Measurements from ENCODE around the gene TBC1D22A.
"Not testable (repeated sequence)": the region's sequence is repeated elsewhere in the genome, so short reads cannot be mapped to it uniquely, and the experiment has no call there.

The TBC1D22A gene

DNA sequence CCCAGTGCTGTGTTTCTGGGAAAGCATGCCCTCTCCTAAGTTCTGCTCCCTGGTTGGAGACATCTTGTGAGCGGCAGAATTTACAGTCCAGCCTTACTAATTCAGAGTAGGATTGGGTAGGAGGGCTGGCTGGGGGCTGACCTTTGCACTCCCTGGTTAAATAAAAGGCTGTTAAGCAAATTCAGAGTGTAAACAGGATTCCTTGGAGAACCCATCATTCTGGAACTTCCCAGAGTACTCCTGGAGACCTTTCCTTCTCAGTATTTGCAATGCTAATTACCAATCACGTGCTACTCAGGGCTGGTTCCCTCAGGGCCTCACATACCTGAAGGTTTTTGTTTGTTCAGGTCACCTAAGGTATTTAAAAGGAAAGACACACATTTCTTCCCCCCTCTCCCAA is 340.2 kb downstream of the TBC1D22A start:
- no peak for DNase-seq (ENCODE audit: low spot score)

- DNase-seq (ENCODE audit: low spot score): no peak
These were observed 342.6 kb downstream of the TBC1D22A start for GRCh38 chr22:47105085-47105484.

GRCh38 chr22:47106806-47107205 is 344.4 kb downstream of the TBC1D22A start:
- no peak for DNase-seq (ENCODE audit: low spot score)

DNA sequence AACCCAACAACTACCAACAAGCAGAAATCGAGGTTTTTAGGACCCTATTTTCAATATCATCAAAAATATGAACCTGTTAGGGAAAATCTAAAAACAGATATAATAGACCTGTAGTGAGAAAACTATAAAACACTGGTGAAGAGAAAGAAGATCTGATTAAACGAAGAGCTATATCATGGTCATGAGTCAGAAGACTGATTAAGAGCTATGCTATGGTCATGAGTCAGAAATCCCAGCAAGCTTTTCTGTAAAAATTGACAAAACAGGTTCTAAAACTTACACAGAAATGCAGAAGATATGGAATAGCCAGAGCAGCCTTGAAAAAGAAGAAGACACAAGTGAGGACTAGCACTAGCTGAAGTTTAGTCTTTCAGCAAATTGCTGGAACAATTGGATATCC is 345.0 kb downstream of the TBC1D22A start:
- DNase-seq (ENCODE audit: low spot score): peak; percentile 77

DNA sequence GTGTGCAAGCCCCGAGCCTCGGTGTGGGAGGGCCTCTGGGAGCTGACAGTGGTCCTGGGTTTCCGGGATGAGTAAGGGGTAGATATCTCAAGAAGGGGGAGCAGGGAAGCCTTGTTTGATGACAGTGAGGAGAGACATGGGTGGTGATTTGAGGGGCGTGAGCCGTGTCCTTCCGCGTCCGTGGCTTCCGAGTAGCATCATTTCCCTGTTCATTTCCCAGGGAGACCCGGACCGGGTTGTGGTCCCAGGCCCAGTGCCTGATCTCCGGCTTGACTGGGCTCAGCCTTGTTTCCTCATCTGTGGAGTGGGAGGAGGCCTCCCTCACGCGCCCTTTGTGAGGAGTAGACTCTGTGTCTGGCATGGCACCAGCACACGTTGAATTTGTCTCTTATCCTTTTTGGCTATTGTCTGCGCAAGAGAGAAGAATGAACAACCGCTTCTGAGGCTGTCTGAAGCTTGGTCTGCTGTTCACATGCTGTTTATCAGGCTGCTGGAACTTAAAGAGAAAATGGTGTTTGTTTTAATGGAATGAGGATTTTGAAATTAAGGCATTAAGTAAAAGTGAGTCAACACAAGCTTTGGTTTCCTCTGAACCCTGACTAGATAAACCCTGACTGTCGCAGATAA is 348.5 kb downstream of the TBC1D22A start:
- DNase-seq (ENCODE audit: low spot score): no peak

DNA sequence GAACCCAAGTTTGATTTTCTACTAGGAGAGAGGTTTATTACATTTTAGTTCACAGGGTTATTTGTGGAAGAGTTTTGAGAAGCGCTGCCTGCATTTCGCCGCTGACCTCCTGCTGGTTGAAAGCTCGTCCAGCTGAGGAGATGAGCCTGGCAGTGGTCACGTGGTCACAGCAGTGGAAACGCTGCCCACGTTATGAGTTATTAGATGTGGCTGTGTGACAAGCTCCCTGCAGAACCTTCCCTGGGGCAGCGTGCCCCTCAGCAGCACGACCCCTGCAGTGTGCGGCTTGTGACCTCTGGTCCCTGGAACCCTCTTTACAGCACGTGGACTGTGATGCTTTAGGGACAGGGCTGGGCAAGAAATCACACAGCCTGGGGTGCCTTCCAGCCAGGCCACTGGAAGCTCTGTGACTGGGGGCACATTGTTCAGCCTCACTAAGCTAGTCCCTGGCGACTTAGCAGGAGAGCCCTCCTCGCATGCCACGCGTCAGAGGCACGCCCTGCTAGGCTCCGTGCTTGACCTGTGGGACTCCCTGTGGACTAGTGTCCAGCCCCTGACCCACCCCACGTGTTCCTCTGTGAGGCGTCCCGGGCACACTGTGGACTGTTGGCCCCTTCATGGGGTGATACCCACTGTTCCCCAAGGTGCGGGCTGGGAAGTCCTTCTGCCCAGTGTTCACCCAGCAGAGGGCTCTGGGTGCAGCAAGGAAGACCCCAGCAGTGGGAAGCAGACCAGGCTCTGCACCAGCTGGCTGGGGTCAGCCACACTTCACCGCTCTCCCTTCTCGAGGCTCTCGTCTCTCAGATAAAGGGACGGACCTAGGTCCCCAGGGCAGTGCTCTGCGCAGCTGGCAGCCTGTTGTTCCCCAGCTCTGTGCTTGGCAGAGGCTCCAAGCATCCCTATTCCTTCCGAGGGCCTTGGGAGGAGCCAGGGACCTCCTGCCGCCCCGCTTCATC is 349.5 kb downstream of the TBC1D22A start:
- no peak for DNase-seq (ENCODE audit: low spot score)

- DNase-seq (ENCODE audit: low spot score): no peak
These were observed 350.1 kb downstream of the TBC1D22A start for GRCh38 chr22:47112582-47112965.

DNA sequence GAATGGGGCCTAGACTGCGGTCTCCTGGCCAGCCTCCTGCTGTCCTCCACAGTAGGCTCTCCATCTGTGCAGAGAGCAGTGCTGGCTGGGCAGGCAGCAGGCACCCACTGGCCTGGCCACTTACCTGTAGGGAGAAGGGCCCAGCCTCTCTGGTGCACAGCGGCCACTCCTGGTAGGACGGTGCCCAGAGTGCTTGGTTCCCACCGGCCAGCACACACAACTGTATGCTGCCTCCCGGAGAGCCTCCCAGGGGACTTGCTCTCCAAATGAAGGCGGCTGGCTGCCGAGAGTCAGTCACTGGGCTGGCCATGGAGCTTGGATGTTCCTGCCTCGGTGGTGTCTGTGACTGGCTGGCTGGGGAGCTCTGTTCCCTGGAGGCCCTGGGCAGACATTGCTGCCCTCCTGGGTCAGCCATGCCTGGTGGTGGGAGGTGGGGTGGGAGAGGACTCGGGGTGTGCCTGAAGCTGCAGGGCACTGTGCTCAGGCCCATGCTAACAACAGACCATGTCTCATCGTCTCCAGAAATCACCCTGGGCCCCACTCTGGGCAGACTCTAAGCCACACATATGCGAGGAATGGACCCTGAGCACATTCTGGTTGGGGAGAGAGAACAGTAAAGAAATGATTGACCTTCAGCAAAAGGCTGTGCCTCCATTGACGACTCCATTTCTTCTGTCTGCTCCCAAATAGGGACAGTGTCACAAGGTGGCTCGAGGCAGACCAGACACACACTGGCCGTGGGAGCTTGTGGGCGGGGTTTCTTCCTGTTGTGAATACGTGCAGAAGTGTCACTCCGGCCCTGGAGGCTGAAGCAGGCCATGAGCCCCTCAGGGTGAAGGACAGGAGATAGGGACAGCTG is 350.8 kb downstream of the TBC1D22A start:
- no peak for DNase-seq (ENCODE audit: low spot score)

DNA sequence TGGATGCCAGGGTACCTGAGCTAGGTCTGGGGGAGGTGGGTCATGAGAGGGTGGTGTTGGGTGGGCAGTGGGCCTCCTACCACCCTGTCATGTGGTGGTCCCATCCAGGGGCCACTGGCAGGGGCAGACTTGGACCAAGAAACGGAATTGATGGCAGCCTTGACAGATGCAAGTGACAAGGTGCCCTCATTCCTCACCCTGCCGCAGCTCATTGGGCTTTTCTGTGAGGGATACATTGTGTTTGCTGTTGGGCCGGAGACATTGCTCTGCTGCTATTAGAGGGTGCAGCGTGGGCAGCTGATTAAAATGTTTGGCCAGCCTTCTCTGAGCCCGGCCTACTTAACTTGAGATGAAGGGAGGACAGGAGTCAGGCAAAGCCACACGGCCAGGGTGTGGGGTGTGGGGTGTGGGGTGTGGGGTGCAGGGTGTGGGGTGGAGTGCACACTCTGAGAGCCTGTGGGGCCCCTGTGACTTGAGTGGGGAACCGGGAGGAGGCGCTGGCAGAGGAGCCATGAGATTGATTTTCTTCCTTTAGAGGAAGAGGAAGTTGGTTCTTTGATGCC is 351.5 kb downstream of the TBC1D22A start:
- DNase-seq (ENCODE audit: low spot score): no peak

DNA sequence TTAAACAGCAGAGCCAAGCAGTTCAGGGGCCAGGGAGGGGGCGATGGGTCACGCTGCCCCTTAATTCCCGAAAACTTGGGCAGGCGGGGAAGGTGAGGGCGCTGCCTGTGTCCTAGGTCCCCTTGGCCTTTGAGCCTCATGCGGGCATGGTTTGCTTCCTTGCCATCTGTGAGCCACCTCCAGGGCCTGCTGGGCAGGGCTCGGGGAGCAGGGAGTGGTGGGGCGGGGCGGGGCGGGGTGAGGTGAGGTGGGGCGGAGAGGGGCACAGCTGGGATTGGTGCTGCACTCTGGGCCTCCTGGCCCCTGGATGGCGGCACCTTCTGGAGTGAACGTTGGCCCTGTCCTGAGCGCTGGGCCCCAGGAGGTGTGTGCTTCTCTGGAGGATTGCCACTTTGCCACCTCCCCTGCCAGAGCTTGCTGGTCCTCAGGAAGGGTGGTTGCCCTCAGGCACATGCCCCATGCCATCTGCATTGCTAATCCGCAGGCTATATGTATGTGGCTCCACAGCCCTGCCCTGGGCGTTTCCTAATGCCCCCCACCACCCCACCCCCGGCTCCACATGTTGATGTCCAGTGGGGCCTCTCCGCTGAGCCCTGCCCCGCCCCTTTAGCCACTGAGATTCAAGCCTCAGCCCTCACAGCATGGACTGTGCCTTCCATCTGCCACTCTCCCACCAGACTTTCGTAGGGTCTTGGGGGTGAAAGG is 352.5 kb downstream of the TBC1D22A start:
- DNase-seq (ENCODE audit: low spot score): no peak

DNA sequence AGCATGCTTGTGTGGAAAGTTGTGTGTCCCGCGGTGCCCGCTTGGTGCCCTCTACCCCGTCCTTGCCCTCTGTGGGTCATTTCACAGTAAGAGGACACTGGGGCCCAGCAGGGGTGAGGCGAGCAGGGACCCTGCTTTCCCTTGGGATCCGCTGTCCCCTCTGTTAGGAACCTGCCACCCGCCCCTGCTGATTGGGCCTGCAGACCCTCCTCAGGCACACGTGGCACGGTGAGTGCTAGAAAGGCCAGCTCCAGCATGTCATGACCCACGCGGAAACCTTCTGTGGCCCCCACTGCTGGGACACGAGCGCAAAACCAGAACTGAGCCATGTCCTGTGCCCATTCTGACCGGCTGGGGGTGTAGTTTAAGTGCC is 353.1 kb downstream of the TBC1D22A start:
- no peak for DNase-seq (ENCODE audit: low spot score)

GRCh38 chr22:47115921-47116320 is 353.5 kb downstream of the TBC1D22A start:
- DNase-seq (ENCODE audit: low spot score): no peak

DNA sequence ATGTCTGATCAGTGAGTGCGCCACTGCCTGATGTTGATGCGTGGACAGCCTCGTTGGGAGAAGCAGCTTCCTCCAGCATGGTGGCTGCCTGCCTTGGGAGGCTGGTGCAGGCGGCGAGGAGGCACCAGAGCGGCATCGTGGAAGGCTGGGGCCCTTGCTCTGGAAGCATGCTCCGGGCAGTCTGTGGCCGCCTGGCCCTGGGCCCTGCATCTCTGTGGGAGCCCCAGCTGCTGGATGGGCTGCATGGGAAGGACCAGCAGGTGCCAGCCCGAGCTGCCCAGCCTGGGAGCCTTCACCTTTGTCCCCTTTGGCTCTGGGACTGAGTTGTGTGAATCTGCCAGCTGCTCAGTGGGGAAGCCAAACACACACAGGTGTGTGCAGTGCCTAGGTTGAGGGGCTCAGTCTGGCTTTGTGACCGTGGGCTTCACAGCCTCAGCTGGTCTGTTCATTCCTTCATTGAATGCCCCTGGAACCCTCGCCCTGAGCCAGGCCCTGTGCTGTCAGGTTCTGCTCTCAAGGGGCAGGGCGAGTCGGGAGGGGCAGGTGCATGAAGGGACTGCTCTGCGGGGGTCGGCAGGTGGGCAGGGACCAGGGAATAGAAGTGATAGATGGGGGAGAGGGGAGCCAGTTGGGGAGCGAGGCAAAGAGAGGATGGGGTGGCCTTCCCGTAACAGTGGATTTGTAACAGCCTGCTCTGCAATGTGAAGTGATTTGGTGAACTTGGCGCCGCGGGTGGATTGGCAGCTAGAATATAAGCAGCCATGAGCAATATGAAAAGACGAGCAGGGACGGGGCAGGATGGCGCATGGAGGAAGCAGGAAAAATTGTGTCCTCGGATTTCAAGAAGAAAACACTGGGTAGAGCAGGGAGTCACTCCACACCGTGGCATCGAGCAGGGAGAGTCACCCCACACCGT is 354.2 kb downstream of the TBC1D22A start:
- no peak for DNase-seq (ENCODE audit: low spot score)

DNA sequence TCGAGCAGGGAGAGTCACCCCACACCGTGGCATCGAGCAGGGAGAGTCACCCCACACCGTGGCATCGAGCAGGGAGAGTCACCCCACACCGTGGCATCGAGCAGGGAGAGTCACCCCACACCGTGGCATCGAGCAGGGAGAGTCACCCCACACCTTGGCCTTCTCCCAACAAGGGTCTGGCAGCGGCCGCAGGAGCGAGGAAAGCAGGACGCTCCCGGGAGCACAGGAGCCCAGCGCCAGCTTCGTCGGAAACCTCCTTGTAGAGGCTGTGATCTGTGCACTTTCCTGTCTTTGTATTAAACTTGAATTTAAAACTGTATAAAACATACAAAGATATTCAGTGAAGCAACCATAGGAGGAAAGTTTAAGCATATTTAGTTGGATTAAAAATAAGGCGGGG is 355.0 kb downstream of the TBC1D22A start:
- DNase-seq (ENCODE audit: low spot score): not testable (repeated sequence)

DNA sequence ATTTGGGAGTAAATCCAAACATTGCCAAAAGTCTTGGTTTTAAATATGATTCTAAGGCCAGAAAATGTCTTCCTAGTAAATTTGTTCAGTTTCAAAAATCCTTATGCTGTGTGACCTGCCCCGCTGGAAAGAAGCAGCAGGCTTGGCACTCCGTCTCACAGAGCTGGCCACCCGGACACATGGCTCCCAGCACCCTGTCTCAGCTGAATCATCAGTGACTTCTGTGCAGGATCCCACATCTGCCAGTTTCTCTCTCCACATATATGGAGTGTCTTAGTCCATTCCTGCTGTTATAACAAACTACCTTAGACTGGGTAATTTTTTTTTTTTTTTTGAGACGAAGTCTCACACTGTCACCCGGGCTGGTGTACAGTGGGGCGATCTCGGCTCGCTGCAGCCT is 356.7 kb downstream of the TBC1D22A start:
- DNase-seq (ENCODE audit: low spot score): no peak

DNA sequence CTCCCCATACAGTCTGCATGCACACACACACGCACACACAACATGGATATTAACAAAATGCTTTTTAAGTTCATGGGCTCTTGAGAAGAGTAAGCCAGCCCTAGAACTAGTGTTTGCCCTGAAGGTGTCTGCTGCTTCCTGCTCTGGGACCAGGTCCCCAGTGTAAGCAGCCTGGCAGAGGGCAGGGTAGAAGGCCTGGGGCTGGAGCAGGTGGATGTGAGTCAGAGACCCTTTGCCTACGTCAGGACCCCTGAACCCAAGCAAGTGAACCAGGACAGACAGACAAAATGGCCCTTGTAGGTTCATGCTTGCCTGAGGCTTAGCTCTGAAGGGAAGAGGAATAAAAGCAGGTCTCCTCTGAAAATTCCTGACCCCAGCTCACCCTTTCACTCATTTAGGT is 357.9 kb downstream of the TBC1D22A start:
- no peak for DNase-seq (ENCODE audit: low spot score)

DNA sequence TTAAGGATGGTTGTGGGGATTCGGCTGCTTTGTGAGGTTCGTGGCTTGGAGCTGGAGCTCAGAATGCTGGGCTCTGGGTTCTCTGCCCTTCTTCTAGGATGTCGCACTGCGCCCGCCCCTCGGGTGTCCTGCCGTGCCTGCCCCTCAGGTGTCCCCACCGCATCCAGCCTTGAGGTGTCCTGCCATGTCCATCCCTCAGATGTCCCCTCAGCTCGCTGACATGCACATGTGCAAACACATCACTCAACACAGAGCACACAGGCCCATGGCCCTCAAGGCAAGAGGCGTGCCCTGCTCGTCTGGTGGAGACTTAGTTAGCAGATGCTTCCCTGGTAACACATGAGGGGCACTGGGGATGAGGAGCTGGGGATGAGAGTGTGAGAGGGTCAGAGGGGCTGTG is 359.3 kb downstream of the TBC1D22A start:
- no peak for DNase-seq (ENCODE audit: low spot score)

GRCh38 chr22:47122441-47123000 is 360.1 kb downstream of the TBC1D22A start:
- no peak for DNase-seq (ENCODE audit: low spot score)

- no peak for DNase-seq (ENCODE audit: low spot score)
These were observed 360.8 kb downstream of the TBC1D22A start for GRCh38 chr22:47123006-47123826.
